Mesothelial cell of epicardium (in vitro differentiated cells): ENCODE measurements around the gene FAM209A. TPM values are rescaled to one million over a fixed set of nuclear protein-coding genes. Genes with fewer than 3 reads are reported as not detected.
"Not testable (repeated sequence)": the region's sequence is repeated elsewhere in the genome, so short reads cannot be mapped to it uniquely, and the experiment has no call there.

ENCODE experiments used
- DNase-seq, 2 experiments: peaks; one replicate each; pipeline ENCODE4 v3.0.0; 2021; ENCODE audit warnings: low spot score in 2 of 2; ENCODE audit not compliant: unreplicated experiment in 2 of 2
- H3K27ac Mint-ChIP-seq: 2 replicates; pipeline ENCODE4 v1.8.0; 2021; ENCODE audit warnings: mixed read lengths
- H3K27me3 Mint-ChIP-seq: 2 replicates; pipeline ENCODE4 v1.8.0; 2021; ENCODE audit warnings: low read depth, mixed read lengths
- H3K36me3 Mint-ChIP-seq: 2 replicates; pipeline ENCODE4 v1.8.0; 2021; ENCODE audit warnings: mixed read lengths
- H3K4me1 Mint-ChIP-seq: 2 replicates; pipeline ENCODE4 v1.8.0; 2021; ENCODE audit warnings: mixed read lengths
- H3K4me3 Mint-ChIP-seq: 2 replicates; pipeline ENCODE4 v1.8.0; 2021; ENCODE audit warnings: mild to moderate bottlenecking, moderate library complexity, mixed read lengths
- H3K9me3 Mint-ChIP-seq: 2 replicates; pipeline ENCODE4 v1.8.0; 2021; ENCODE audit warnings: mixed read lengths
- total RNA-seq: library from RNA; stranded (reverse); gene quantifications from 3 replicates; pipeline ENCODE4 v1.2.1, GENCODE V29; 2021
- TF ChIP-seq, protein P1 (sequence below): fragments of 200-600 bp; sonication (generic); IDR thresholded peaks from one replicate; pipeline ENCODE4 v1.5.0; 2021; ENCODE audit warnings: antibody characterized with exemption; ENCODE audit not compliant: unreplicated experiment

FAM209A gene, protein sequence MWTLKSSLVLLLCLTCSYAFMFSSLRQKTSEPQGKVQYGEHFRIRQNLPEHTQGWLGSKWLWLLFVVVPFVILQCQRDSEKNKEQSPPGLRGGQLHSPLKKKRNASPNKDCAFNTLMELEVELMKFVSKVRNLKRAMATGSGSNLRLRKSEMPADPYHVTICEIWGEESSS
- 0.34 to 1.3 TPM (median 0.55 TPM) in 3 replicates for total RNA-seq

DNA sequence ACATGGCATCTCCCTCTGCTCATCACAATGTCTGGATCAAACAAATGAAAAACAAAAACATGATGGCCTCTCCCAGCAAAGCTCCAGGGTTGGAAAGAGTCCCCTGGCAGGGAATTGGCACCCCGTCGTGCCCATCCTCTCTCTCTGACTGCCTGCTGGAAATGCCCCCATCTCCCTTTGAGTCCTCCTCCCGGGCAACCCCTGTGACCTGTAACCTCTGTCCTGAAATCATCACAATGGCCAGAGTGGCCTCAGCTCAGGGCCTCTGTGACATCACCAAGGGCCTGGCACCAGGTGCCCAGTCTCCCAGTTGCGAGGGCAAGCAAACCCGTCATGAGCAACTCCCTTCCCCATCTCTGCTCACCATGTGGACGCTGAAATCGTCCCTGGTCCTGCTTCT is at the start of gene FAM209A:
Gene FAM209A (plus strand): TSS at position 301 of the 400 bp plus-strand sequence. CDS start 65 bp downstream, at position 366.
- not testable (repeated sequence) for H3K27me3 Mint-ChIP-seq, DNase-seq, H3K27ac Mint-ChIP-seq, H3K4me3 Mint-ChIP-seq, H3K4me1 Mint-ChIP-seq
- Mint-ChIP-seq H3K9me3 (peaks cover 15% of the 10 kb centered on the region), H3K36me3 (peaks cover 22% of the 10 kb centered on the region)

DNA sequence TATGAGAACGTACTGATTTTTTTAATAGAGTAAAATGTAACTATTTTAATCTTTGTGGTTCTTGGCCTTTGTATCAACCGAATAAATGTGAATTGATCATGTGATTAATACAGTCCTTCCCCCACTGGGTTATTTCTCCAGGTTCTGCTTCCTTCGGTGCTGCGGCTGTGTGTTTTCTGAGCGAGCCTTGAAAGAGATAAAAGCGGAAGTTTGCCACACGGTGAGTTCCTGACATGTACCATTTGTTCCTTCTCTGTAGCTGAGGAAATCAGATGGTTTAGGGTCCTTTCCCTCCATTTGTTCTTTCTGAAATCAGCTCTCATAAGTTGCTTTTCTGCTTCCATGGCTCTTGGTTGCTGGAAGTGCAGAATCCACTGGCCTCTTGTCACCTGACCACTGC is 40.6 kb upstream of the FAM209A start:
- Mint-ChIP-seq H3K27ac (no peak overlapping the region), H3K9me3 (no peaks in the 10 kb centered on the region), H3K36me3 (peaks cover 53% of the 10 kb centered on the region), H3K4me3 (no peak overlapping the region), H3K27me3 (no peaks in the 10 kb centered on the region), H3K4me1 (no peaks in the 10 kb centered on the region)
- DNase-seq: no peak
- TF ChIP-seq, protein P1, sequence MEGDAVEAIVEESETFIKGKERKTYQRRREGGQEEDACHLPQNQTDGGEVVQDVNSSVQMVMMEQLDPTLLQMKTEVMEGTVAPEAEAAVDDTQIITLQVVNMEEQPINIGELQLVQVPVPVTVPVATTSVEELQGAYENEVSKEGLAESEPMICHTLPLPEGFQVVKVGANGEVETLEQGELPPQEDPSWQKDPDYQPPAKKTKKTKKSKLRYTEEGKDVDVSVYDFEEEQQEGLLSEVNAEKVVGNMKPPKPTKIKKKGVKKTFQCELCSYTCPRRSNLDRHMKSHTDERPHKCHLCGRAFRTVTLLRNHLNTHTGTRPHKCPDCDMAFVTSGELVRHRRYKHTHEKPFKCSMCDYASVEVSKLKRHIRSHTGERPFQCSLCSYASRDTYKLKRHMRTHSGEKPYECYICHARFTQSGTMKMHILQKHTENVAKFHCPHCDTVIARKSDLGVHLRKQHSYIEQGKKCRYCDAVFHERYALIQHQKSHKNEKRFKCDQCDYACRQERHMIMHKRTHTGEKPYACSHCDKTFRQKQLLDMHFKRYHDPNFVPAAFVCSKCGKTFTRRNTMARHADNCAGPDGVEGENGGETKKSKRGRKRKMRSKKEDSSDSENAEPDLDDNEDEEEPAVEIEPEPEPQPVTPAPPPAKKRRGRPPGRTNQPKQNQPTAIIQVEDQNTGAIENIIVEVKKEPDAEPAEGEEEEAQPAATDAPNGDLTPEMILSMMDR: no peak

DNA sequence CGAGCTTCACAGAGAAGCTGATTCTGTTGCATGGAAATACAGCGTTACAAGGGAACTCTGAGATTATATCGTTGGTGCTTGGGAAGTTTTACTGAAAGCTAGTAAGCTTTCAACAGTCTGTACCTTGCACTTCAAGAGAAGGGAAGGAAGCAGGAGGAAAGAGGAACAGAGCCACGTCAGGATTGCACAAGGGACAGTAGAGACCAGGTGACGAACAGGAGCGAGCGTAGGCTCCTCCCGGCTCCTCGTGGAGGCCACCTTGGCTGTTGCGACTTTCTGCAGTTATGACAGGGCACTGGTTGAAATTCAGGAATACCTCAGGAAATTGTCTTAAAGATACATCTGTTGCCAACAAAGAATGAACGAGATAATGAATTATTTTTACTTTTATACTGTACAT is 37.3 kb upstream of the FAM209A start:
- Mint-ChIP-seq H3K4me3 (no peak overlapping the region), H3K9me3 (no peaks in the 10 kb centered on the region), H3K27ac (no peak overlapping the region), H3K4me1 (no peaks in the 10 kb centered on the region), H3K36me3 (peaks cover 42% of the 10 kb centered on the region), H3K27me3 (no peaks in the 10 kb centered on the region)
- DNase-seq: no peak
- TF ChIP-seq, protein P1: no peak

DNA sequence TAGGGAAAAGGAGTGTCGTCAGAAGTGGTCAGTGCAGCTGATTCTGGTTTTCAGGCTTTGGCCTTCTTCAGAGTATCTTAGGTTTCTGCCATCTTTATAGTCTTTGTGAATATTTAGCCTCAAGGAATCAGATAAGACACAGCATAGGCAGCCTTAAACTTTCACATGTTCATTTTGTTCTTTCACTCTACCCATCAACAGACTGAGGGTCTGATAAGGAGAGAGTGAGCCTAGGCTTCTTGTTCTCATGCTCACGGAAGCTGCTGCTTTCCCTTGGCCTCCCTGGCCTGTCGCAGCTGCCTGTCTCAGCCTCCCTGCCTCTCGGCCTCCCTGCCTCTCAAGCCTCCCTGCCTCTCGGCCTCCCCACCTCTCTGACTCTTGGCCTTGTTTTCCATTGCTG is 36.0 kb upstream of the FAM209A start:
- DNase-seq: no peak
- no peaks in the 10 kb centered on the region for H3K9me3 Mint-ChIP-seq
- H3K36me3 Mint-ChIP-seq: peaks cover 46% of the 10 kb centered on the region
- TF ChIP-seq, protein P1: no peak
- no peak overlapping the region for H3K27ac Mint-ChIP-seq
- no peaks in the 10 kb centered on the region for H3K27me3 Mint-ChIP-seq
- no peak overlapping the region for H3K4me3 Mint-ChIP-seq
- no peaks in the 10 kb centered on the region for H3K4me1 Mint-ChIP-seq

DNA sequence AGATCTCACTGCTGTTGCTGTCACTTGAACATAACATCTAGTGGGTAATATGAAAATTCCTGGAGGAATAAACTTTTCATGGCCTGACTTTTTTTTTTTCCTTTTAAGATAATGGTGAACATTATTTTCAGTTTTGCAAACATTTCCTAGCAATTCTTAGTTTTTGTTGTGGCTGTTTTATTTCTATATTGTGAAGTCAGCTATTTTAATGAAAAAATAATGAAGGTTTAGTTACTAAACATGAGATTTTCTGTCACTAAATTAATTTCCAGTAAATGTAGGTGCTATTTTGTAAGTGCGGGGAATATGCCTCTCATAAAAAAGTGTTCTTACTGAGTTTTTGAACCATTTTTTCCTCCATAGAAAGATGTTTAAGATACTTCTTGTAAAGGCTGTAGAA is 23.4 kb upstream of the FAM209A start:
- no peak for DNase-seq
- H3K4me3 Mint-ChIP-seq: no peak overlapping the region
- peaks cover 12% of the 10 kb centered on the region for H3K4me1 Mint-ChIP-seq
- no peaks in the 10 kb centered on the region for H3K27me3 Mint-ChIP-seq
- H3K27ac Mint-ChIP-seq: no peak overlapping the region
- TF ChIP-seq, protein P1: no peak
- H3K9me3 Mint-ChIP-seq: peaks cover 13% of the 10 kb centered on the region
- peaks cover 18% of the 10 kb centered on the region for H3K36me3 Mint-ChIP-seq

DNA sequence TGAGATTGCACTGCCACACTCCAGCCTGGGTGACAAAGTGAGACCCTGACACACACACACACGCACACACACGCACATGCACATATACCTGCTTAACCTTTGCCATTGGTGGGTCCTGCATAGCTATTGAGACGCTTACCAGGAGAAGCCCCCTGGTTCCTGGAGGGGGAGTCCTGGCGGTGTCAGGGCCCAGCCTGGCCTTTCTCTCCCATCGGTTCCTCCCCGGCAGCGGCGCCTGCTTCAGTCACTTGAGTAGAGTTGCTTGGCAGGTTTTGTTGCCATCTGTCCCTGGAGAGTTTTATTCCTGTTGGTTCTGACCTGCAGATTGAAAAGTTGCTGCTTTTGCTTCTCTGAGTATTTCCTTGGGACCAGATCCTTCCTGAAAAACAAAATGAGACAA is 20.6 kb upstream of the FAM209A start:
- no peak for DNase-seq
- Mint-ChIP-seq H3K4me3 (no peak overlapping the region), H3K4me1 (peaks cover 13% of the 10 kb centered on the region), H3K27me3 (no peaks in the 10 kb centered on the region), H3K36me3 (peaks cover 1% of the 10 kb centered on the region), H3K9me3 (no peaks in the 10 kb centered on the region), H3K27ac (peak overlapping the region; percentile 83)
- TF ChIP-seq, protein P1: no peak
